Measurements from ENCODE around the gene EXOSC1.

DNA sequence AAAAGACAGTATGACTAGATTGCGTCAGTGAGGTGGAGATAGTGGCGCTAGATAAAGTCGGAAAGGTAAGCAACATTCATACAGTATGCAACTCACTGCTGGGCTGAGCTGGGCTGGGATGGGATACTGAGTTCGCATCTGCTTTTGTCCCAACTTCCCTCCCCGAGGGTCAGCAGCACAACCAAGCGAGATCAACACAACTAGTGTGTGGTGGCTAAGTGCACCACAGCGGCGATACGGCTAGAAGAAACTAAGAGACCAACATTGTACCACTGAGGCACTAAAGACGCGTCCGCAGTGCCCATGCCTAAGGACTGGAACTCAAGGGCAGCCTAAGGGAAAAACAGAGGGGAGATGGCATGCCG lies 467 bp downstream of the EXOSC1 start:
- TF ChIP-seq, protein P1, sequence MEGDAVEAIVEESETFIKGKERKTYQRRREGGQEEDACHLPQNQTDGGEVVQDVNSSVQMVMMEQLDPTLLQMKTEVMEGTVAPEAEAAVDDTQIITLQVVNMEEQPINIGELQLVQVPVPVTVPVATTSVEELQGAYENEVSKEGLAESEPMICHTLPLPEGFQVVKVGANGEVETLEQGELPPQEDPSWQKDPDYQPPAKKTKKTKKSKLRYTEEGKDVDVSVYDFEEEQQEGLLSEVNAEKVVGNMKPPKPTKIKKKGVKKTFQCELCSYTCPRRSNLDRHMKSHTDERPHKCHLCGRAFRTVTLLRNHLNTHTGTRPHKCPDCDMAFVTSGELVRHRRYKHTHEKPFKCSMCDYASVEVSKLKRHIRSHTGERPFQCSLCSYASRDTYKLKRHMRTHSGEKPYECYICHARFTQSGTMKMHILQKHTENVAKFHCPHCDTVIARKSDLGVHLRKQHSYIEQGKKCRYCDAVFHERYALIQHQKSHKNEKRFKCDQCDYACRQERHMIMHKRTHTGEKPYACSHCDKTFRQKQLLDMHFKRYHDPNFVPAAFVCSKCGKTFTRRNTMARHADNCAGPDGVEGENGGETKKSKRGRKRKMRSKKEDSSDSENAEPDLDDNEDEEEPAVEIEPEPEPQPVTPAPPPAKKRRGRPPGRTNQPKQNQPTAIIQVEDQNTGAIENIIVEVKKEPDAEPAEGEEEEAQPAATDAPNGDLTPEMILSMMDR (conservative IDR thresholded peaks at IDR 0.05; ENCODE audit: low read depth, low read length): no peak
- TF ChIP-seq EZH2 (IDR thresholded peaks at IDR 0.05; ENCODE audit: borderline replicate concordance, low read depth, low read length, poor library complexity, severe bottlenecking): no peak

All from A673 (cell line).